H9 (cell line): Measurements from ENCODE around the gene CCNI2. TPM values are rescaled to one million over a fixed set of nuclear protein-coding genes. Genes with fewer than 3 reads are reported as not detected.

Experiments
- DNase-seq: peaks from one replicate; pipeline ENCODE4 v3.0.0-alpha.2; 2017
- H2AFZ ChIP-seq: one replicate; pipeline ENCODE4 v1.6.1; 2013; ENCODE audit warnings: mild to moderate bottlenecking, low read length, control low read depth, moderate library complexity
- H2AK5ac ChIP-seq: 2 replicates; pipeline ENCODE4 v1.6.1; 2013; ENCODE audit warnings: low read length, control low read depth, mixed read lengths; ENCODE audit not compliant: insufficient read length
- H2BK120ac ChIP-seq: one replicate; pipeline ENCODE4 v1.6.1; 2013; ENCODE audit warnings: low read depth, mild to moderate bottlenecking, low read length, control low read depth, inconsistent platforms; ENCODE audit not compliant: poor library complexity, severe bottlenecking
- H2BK12ac ChIP-seq: 2 replicates; pipeline ENCODE4 v1.6.1; 2013; ENCODE audit warnings: low read length, control low read depth, mixed read lengths, low read depth; ENCODE audit not compliant: insufficient read length
- H2BK15ac ChIP-seq: 2 replicates; pipeline ENCODE4 v1.6.1; 2013; ENCODE audit warnings: low read depth, low read length, control low read depth
- H2BK20ac ChIP-seq: one replicate; pipeline ENCODE4 v1.6.1; 2013; ENCODE audit warnings: low read depth, mild to moderate bottlenecking, low read length, control low read depth, inconsistent platforms; ENCODE audit not compliant: poor library complexity, severe bottlenecking
- H2BK5ac ChIP-seq: 2 replicates; pipeline ENCODE4 v1.6.1; 2013; ENCODE audit warnings: low read length, control low read depth, mixed read lengths; ENCODE audit not compliant: insufficient read length
- H3K14ac ChIP-seq: 2 replicates; pipeline ENCODE4 v1.6.1; 2013; ENCODE audit warnings: low read length, control low read depth; ENCODE audit not compliant: insufficient read depth
- H3K18ac ChIP-seq: 2 replicates; pipeline ENCODE4 v1.6.1; 2013; ENCODE audit warnings: low read depth, mild to moderate bottlenecking, mixed read lengths, low read length, control low read depth; ENCODE audit not compliant: insufficient read length
- H3K23ac ChIP-seq: 2 replicates; pipeline ENCODE4 v1.6.1; 2013; ENCODE audit warnings: low read length, control low read depth, mixed read lengths, low read depth; ENCODE audit not compliant: insufficient read length
- H3K23me2 ChIP-seq: 2 replicates; pipeline ENCODE4 v1.6.1; 2013; ENCODE audit warnings: low read depth, mild to moderate bottlenecking, mixed read lengths, low read length, control low read depth; ENCODE audit not compliant: insufficient read length, poor library complexity, severe bottlenecking
- H3K27ac ChIP-seq: 2 replicates; pipeline ENCODE4 v1.5.1; 2013; ENCODE audit warnings: low read length, control low read depth, mixed read lengths, low read depth; ENCODE audit not compliant: insufficient read length
- H3K27me3 ChIP-seq: 2 replicates; pipeline ENCODE4 v1.6.1; 2013; ENCODE audit warnings: low read length, control low read depth, inconsistent platforms; ENCODE audit not compliant: insufficient read depth
- H3K4ac ChIP-seq: 2 replicates; pipeline ENCODE4 v1.6.1; 2013; ENCODE audit warnings: low read depth, mild to moderate bottlenecking, control low read depth, inconsistent platforms, low read length, moderate library complexity
- H3K4me1 ChIP-seq: 2 replicates; pipeline ENCODE4 v1.6.1; 2013; ENCODE audit warnings: low read length, control low read depth, inconsistent platforms; ENCODE audit not compliant: insufficient read depth
- H3K4me2 ChIP-seq: 2 replicates; pipeline ENCODE4 v1.6.1; 2013; ENCODE audit warnings: low read length, control low read depth, mixed read lengths; ENCODE audit not compliant: insufficient read length, insufficient read depth
- H3K56ac ChIP-seq: 2 replicates; pipeline ENCODE4 v1.6.1; 2013; ENCODE audit warnings: low read depth, mild to moderate bottlenecking, mixed read lengths, low read length, control low read depth; ENCODE audit not compliant: insufficient read length
- H3K79me1 ChIP-seq: 2 replicates; pipeline ENCODE4 v1.6.1; 2013; ENCODE audit warnings: low read depth, mild to moderate bottlenecking, moderate library complexity, low read length, control low read depth, inconsistent platforms; ENCODE audit not compliant: insufficient read depth, poor library complexity, severe bottlenecking
- H3K79me2 ChIP-seq: 2 replicates; pipeline ENCODE4 v1.6.1; 2013; ENCODE audit warnings: low read length, control low read depth, inconsistent platforms; ENCODE audit not compliant: insufficient read depth
- H3K9ac ChIP-seq: 2 replicates; pipeline ENCODE4 v1.6.1; 2013; ENCODE audit warnings: low read length, control low read depth, mixed read lengths; ENCODE audit not compliant: insufficient read length; ENCODE audit errors: extremely low read depth
- H3K9me3 ChIP-seq: one replicate; pipeline ENCODE4 v1.6.1; 2013; ENCODE audit warnings: low read depth, low read length, inconsistent platforms; ENCODE audit not compliant: control insufficient read depth
- H3T11ph ChIP-seq: one replicate; pipeline ENCODE4 v1.6.1; 2013; ENCODE audit warnings: mild to moderate bottlenecking, low read length, control low read depth, inconsistent platforms
- H4K20me1 ChIP-seq: one replicate; pipeline ENCODE4 v1.6.1; 2013; ENCODE audit not compliant: control insufficient read depth, insufficient read length, insufficient read depth
- H4K5ac ChIP-seq: 2 replicates; pipeline ENCODE4 v1.6.1; 2013; ENCODE audit warnings: low read depth, mild to moderate bottlenecking, mixed read lengths, low read length, control low read depth; ENCODE audit not compliant: insufficient read length
- H4K8ac ChIP-seq: replicated peaks from 2 replicates; pipeline ENCODE4 v1.6.1; 2013; ENCODE audit warnings: low read length, control low read depth, mixed read lengths, low read depth; ENCODE audit not compliant: insufficient read length
- H4K91ac ChIP-seq: 2 replicates; pipeline ENCODE4 v1.6.1; 2013; ENCODE audit warnings: low read depth, mild to moderate bottlenecking, moderate library complexity, mixed read lengths, low read length, control low read depth; ENCODE audit not compliant: insufficient read length
- H3K27ac Mint-ChIP-seq, 3 experiments: 2 replicates in 2 of 3; 3 replicates in 1 of 3; pipeline ENCODE4 v1.8.0; 2020 to 2021; ENCODE audit warnings: mixed read lengths in 3 of 3, mild to moderate bottlenecking in 1 of 3, moderate library complexity in 1 of 3
- H3K27me3 Mint-ChIP-seq: 2 replicates; pipeline ENCODE4 v1.8.0; 2021; ENCODE audit warnings: low read depth, mild to moderate bottlenecking, moderate library complexity, mixed read lengths
- H3K36me3 Mint-ChIP-seq, 3 experiments: 2 replicates in 2 of 3; 3 replicates in 1 of 3; pipeline ENCODE4 v1.8.0; 2020 to 2021; ENCODE audit warnings: low read depth in 3 of 3, mixed read lengths in 3 of 3; ENCODE audit not compliant: insufficient read depth in 1 of 3
- H3K4me1 Mint-ChIP-seq, 2 experiments: 2 replicates each; pipeline ENCODE4 v1.8.0; 2020; ENCODE audit warnings: mixed read lengths in 2 of 2
- H3K4me3 Mint-ChIP-seq, 2 experiments: 2 replicates in 1 of 2; 3 replicates in 1 of 2; pipeline ENCODE4 v1.8.0; 2020 to 2021; ENCODE audit warnings: mild to moderate bottlenecking in 2 of 2, mixed read lengths in 2 of 2, moderate library complexity in 1 of 2
- H3K9me3 Mint-ChIP-seq, 2 experiments: 2 replicates in 1 of 2; 3 replicates in 1 of 2; pipeline ENCODE4 v1.8.0; 2020; ENCODE audit warnings: mild to moderate bottlenecking in 2 of 2, mixed read lengths in 2 of 2, moderate library complexity in 1 of 2
- WGBS: extraction: QIAGEN DNeasy Blood & Tissue Kit; methylation state at CpG from one replicate; pipeline ENCODE4 v1.1.7; 2013; ENCODE audit warnings: missing lambda C conversion rate, low lambda C conversion rate, mixed read lengths; ENCODE audit not compliant: insufficient read length; ENCODE audit errors: extremely low coverage; 5-methylcytosine and 5-hydroxymethylcytosine counted together
- total RNA-seq: library from RNA; stranded (reverse); gene quantifications from 2 replicates; pipeline ENCODE4 v1.2.1, GENCODE V29; 2021
- TF ChIP-seq, protein P1 (sequence below): fragments of 200-600 bp; sonication (generic); conservative IDR thresholded peaks from 3 replicates; pipeline ENCODE4 v1.8.0; 2021; ENCODE audit warnings: antibody characterized with exemption, mild to moderate bottlenecking

The CCNI2 gene
- total RNA-seq, 1 experiment from 2014 or later = 0.57 TPM

DNA sequence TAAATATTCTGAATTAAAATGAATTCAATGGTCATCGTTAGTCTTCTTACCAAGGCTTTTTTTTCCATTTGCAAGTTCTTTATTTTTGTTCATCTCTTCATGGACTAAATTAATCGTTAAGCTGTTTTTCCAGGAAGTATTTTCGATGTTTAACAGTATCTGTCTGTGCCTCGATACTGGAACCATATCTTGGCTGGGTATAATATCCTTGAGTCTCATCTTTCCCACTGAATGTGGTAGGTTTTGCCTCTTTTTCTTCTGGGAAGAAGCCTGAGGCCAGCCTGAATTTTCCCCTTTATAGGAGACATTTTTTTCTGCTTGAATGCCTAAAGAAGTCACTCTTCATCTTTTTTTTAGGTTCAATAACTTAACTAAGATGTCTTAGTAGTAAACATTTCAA, 33.8 kb downstream of the CCNI2 start:
- H4K8ac ChIP-seq = no peak overlapping the region
- no peak overlapping the region for H3K27ac ChIP-seq
- TF ChIP-seq, protein P1, sequence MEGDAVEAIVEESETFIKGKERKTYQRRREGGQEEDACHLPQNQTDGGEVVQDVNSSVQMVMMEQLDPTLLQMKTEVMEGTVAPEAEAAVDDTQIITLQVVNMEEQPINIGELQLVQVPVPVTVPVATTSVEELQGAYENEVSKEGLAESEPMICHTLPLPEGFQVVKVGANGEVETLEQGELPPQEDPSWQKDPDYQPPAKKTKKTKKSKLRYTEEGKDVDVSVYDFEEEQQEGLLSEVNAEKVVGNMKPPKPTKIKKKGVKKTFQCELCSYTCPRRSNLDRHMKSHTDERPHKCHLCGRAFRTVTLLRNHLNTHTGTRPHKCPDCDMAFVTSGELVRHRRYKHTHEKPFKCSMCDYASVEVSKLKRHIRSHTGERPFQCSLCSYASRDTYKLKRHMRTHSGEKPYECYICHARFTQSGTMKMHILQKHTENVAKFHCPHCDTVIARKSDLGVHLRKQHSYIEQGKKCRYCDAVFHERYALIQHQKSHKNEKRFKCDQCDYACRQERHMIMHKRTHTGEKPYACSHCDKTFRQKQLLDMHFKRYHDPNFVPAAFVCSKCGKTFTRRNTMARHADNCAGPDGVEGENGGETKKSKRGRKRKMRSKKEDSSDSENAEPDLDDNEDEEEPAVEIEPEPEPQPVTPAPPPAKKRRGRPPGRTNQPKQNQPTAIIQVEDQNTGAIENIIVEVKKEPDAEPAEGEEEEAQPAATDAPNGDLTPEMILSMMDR = no peak
- H4K91ac ChIP-seq = no peak overlapping the region
- H3K9ac ChIP-seq = no peak overlapping the region
- no peaks in the 10 kb centered on the region for H3K9me3 ChIP-seq
- no peak overlapping the region for H2AK5ac ChIP-seq
- H3K9me3 Mint-ChIP-seq = no peaks in the 10 kb centered on the region; a peak in 1 of 5 replicates
- no peak overlapping the region for H2BK12ac ChIP-seq
- no peaks in the 10 kb centered on the region for H3K79me2 ChIP-seq
- H3K27me3 Mint-ChIP-seq = peaks cover 51% of the 10 kb centered on the region
- no peak overlapping the region for H3K4ac ChIP-seq
- peaks cover 15% of the 10 kb centered on the region; the same call in 1 of the 2 replicates for H3K27me3 ChIP-seq
- H3K23me2 ChIP-seq = peaks cover 13% of the 10 kb centered on the region
- no peak overlapping the region for H2BK120ac ChIP-seq
- H2BK15ac ChIP-seq = no peak overlapping the region
- no peaks in the 10 kb centered on the region for H3K36me3 Mint-ChIP-seq
- no peak overlapping the region for H3K14ac ChIP-seq
- H3K18ac ChIP-seq = no peak overlapping the region
- H2BK20ac ChIP-seq = no peak overlapping the region
- H4K5ac ChIP-seq = no peak overlapping the region
- H2AFZ ChIP-seq = no peak overlapping the region
- no peak overlapping the region for H3K4me3 Mint-ChIP-seq
- DNase-seq = no peak
- H3K4me2 ChIP-seq = no peak overlapping the region
- no peak overlapping the region for H3K56ac ChIP-seq
- H2BK5ac ChIP-seq = no peak overlapping the region
- H3K4me1 ChIP-seq = peaks cover 3% of the 10 kb centered on the region; the same call in 1 of the 2 replicates
- no peaks in the 10 kb centered on the region for H3K79me1 ChIP-seq
- no peak overlapping the region for H3K27ac Mint-ChIP-seq
- peaks cover 9% of the 10 kb centered on the region in 2 experiments for H3K4me1 Mint-ChIP-seq
- H3T11ph ChIP-seq = no peak overlapping the region
- H3K23ac ChIP-seq = no peak overlapping the region
- no peaks in the 10 kb centered on the region for H4K20me1 ChIP-seq
- no CpG with 5 or more reads among the region's 4 CpGs for WGBS
